ENCODE measurements around the gene NOP53. TPM values are rescaled to one million over a fixed set of nuclear protein-coding genes. Genes with fewer than 3 reads are reported as not detected.
A peak's percentile ranks its signal among the peaks of the same experiment; 100 is the strongest.
"Not testable (repeated sequence)": the region's sequence is repeated elsewhere in the genome, so short reads cannot be mapped to it uniquely, and the experiment has no call there.

The NOP53 gene
- total and polyA plus RNA-seq, 12 donors, result 131 to 256 (median 188) TPM

- intact Hi-C loops (cut with DNase I), result loop anchor here in 3 of 10 donors (10.0 kb wide), 1 partner anchor 103 kb away; no protein-coding TSS in a partner anchor
- H3K4me3 ChIP-seq, result no peak overlapping the region
- H3K4me1 ChIP-seq, result peaks cover 0 to 20% (median 4%) of the 10 kb centered on the region in 9 donors
- no peaks in the 10 kb centered on the region for H3K27me3 ChIP-seq
- DNase-seq (no peak), ATAC-seq (no peak)
- H3K27ac ChIP-seq, result peak overlapping the region in 3 of 10 donors; percentile 26 to 62 (median 58)
- WGBS, 2 donors, result 58 to 91% methylated on average over 3 of the region's 3 CpGs
- peaks cover 0 to 7% (median 0%) of the 10 kb centered on the region in 11 donors for H3K9me3 ChIP-seq
- peaks cover 0 to 35% (median 20%) of the 10 kb centered on the region in 9 donors for H3K36me3 ChIP-seq
- TF ChIP-seq CTCF (IDR thresholded peaks at IDR 0.05), result no peak
These were observed 16.8 kb downstream of the NOP53 start for GRCh38 chr19:47762151-47762550.

GRCh38 chr19:47762615-47763308 is 17.4 kb downstream of the NOP53 start:
- WGBS, 2 donors, result 57 to 58% methylated on average over 18 of the region's 18 CpGs
- peak overlapping the region in 8 of 10 donors; percentile 4 to 78 (median 54) for H3K27ac ChIP-seq
- intact Hi-C loops (cut with DNase I), result loop anchor here in 3 of 10 donors (10.0 kb wide), 1 partner anchor 102 kb away; no protein-coding TSS in a partner anchor

GRCh38 chr19:47764705-47765104 is 19.4 kb downstream of the NOP53 start:
- not testable (repeated sequence) for H3K4me3 ChIP-seq, H3K27ac ChIP-seq, H3K27me3 ChIP-seq, H3K36me3 ChIP-seq, ATAC-seq, H3K9me3 ChIP-seq, DNase-seq
- peaks cover 0 to 20% (median 4%) of the 10 kb centered on the region in 9 donors for H3K4me1 ChIP-seq
- WGBS, 2 donors, result 87 to 90% methylated on average over 3 of the region's 3 CpGs
- intact Hi-C loops (cut with DNase I), result loop anchor here in 4 of 10 donors (1.0 to 10.0 kb wide), 3 partner anchors 24 to 100 kb away; no protein-coding TSS in a partner anchor

More at GRCh38 chr19:47762615-47763308, 17.4 kb downstream of the NOP53 start:
- no peak for TF ChIP-seq CTCF (IDR thresholded peaks at IDR 0.05)
- Histone ChIP-seq H3K36me3 (peaks cover 0 to 29% (median 13%) of the 10 kb centered on the region in 9 donors), H3K4me3 (no peak overlapping the region), H3K9me3 (peaks cover 0 to 7% (median 0%) of the 10 kb centered on the region in 11 donors), H3K4me1 (peaks cover 0 to 20% (median 4%) of the 10 kb centered on the region in 9 donors), H3K27me3 (no peaks in the 10 kb centered on the region)
- DNase-seq (peak; percentile 53 to 67), ATAC-seq (peak; percentile 51 to 85 (median 80))

- TF ChIP-seq CTCF (IDR thresholded peaks at IDR 0.05), result peak; percentile 67 to 91 (median 84)
- no peaks in the 10 kb centered on the region for H3K36me3 ChIP-seq
- H3K4me1 ChIP-seq, result peaks cover 0 to 24% (median 4%) of the 10 kb centered on the region in 9 donors
- no peak overlapping the region for H3K4me3 ChIP-seq
- WGBS, 2 donors, result 29 to 32% methylated on average over 19 of the region's 19 CpGs
- H3K27ac ChIP-seq, result no peak overlapping the region
- H3K9me3 ChIP-seq, result no peaks in the 10 kb centered on the region
- peak; percentile 57 to 80 for DNase-seq
- intact Hi-C loops (cut with DNase I), result loop anchor here in 9 of 10 donors (1.0 to 10.0 kb wide), 5 partner anchors 23 to 99 kb away; no protein-coding TSS in a partner anchor
- no peaks in the 10 kb centered on the region for H3K27me3 ChIP-seq
- peak; percentile 76 to 84 (median 79) for ATAC-seq
These were observed 20.4 kb downstream of the NOP53 start for GRCh38 chr19:47765523-47766358.
